ENCODE data around the gene ZNF480.
"Not testable (repeated sequence)": the region's sequence is repeated elsewhere in the genome, so short reads cannot be mapped to it uniquely, and the experiment has no call there.

ZNF480 gene

DNA sequence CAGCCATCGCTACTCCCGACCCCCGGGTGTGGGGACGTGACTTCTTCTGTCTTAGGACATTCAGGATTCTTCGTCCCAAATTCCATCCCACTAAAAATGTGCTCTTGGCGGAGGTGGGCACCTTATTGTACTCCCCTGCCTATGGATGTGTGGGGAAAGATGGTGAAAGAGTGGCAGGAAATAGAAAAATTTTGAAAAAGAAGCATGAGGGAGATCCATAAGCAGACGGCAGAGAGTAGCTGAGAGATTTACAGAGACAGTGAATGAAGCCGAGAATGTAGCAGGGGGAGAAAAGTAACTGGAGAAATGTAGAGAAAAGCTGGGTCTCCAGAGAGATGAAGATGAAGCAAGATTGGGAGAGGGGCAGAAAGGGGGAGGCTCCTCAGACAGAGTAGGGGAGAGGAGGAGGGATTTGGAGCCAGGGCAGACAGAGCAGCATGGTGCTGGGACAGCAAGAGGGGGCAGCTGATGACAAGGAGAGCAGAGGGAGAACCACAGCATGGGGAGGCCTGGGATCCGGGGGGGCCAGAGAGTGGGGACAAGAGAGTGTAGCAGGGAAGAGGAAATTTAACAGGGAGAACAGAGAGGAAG lies 39.9 kb downstream of the ZNF480 start:
- no peak for DNase-seq (ENCODE audit: low read depth, low spot score)

DNA sequence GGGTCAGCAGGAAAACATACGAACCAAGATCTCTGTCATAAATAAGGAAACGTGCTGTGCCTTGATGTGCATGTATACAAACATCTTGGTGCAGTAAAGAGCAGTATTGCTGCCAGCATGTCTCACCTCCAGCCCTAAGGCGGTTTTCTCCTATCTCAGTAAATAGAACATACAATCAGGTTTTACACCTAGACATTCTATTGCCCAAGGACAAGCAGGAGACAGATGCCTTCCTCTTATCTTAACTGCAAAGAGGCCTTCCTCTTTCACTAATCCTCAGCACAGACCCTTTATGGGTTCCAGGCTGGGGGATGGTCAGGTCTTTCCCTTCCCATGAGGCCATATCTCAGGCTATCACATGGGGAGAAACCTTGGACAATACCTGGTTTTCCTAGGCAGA lies 42.1 kb downstream of the ZNF480 start:
- DNase-seq (ENCODE audit: low read depth, low spot score): not testable (repeated sequence)

GRCh38 chr19:52343548-52343947 lies 46.6 kb downstream of the ZNF480 start:
- peak; percentile 32 for DNase-seq (ENCODE audit: low read depth, low spot score)

DNA sequence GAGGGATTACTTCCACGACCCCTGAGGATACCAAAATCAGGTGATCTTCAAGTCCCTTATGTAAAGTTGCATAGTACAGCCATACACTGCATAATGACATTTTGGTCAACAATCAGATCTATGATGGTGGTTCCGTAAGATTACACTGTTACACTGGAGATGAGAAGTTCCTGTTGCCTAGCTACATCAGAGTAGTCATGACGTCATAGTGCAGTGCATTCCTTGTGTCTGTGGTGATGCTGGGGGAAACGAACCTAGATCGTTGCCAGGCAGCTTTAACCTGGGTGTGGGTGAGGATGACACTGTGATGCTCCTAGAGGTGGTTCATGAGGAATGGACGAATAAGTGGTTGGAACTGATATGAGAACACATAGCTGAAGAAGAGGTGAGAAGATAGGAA lies 48.2 kb downstream of the ZNF480 start:
- no peak for DNase-seq (ENCODE audit: low read depth, low spot score)

GRCh38 chr19:52351512-52351911 lies 54.5 kb downstream of the ZNF480 start:
- DNase-seq (ENCODE audit: low read depth, low spot score): no peak

DNA sequence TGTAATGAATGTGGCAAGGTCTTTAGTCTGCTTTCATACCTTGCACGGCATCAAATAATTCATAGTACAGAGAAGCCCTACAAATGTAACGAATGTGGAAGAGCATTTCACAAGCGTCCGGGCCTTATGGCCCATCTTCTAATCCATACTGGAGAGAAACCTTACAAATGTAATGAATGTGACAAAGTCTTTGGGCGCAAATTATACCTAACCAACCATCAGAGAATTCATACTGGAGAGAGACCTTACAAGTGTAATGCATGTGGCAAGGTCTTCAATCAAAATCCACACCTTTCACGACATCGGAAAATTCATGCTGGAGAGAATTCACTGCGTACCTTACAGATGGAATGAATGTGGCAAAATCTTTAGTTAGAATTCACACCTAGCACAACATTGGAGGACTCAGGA lies 69.5 kb downstream of the ZNF480 start:
- DNase-seq (ENCODE audit: low read depth, low spot score): no peak

DNA sequence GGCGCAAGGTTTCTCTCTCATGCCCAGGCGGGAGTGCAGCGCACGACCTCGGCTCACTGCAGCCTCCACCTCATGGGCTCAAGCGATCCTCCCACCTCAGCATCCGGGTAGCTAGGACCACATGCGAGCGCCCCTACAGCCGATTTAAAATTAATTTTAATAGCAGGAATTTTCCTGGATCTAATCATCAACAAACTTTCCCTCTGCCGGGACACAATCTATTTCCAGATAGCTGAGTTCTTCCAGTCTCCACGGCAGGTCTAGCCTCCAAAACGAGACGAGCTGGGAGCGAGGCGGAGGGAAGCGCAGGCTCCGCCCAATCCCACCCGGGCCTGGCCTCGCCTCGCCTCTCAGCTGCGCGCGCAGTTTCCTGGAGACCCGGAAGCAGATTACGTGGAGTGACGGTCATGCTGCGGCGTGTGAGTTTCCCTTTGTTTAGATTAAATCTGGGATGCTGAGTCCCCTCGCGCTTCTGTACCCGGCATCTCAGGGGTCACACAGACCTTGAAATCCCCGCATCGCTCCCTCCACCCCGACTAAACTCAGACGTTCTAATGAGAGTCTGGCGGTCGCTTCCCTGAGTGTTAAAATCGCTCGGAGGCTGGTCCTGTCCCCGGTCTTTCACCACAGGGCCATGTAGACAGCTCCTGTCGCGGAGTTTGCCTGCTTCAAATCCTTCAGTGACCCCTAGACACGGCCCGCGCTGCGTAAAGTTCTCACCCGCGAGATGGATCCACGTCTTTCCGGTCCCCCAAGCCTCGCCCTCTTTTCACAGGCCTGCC lies 72.8 kb downstream of the ZNF480 start, which contains the start of gene ZNF880:
ZNF880 (plus strand) TSS at position 365 of the 782 bp plus-strand sequence; CDS start at position 408, 43 bp downstream.
- DNase-seq (ENCODE audit: low read depth, low spot score): peak; percentile 97

- DNase-seq (ENCODE audit: low read depth, low spot score): no peak
Measured at GRCh38 chr19:52370341-52370710, 73.4 kb downstream of the ZNF480 start.

Measured in astrocyte of the hippocampus (primary cell).